Activated CD8-positive, alpha-beta memory T cell treated with anti-CD3 and anti-CD28 coated beads, Interleukin-2, amount 50 U/mL, for 24 hours (primary cell): ENCODE data around the gene LNX2.

Experiments used
- DNase-seq: peaks from one replicate; pipeline ENCODE4 v3.0.0-alpha.2; 2020; ENCODE audit errors: extremely low read depth

The LNX2 gene

GRCh38 chr13:27562457-27562856, 57.9 kb downstream of the LNX2 start:
- DNase-seq = no peak

GRCh38 chr13:27559719-27560118, 60.6 kb downstream of the LNX2 start:
- DNase-seq = no peak

GRCh38 chr13:27556109-27556508, 64.2 kb downstream of the LNX2 start:
- DNase-seq = no peak

GRCh38 chr13:27551562-27551961, 68.8 kb downstream of the LNX2 start:
- no peak for DNase-seq

- DNase-seq = no peak
Measured at GRCh38 chr13:27549406-27549981, 70.8 kb downstream of the LNX2 start.

- no peak for DNase-seq
Measured at GRCh38 chr13:27542220-27542619, 78.1 kb downstream of the LNX2 start.

- DNase-seq = no peak
Measured at GRCh38 chr13:27541386-27541785, 78.9 kb downstream of the LNX2 start.

- no peak for DNase-seq
Measured at GRCh38 chr13:27536361-27537101, 83.8 kb downstream of the LNX2 start.

- no peak for DNase-seq
Measured at GRCh38 chr13:27535546-27535945, 84.8 kb downstream of the LNX2 start.

GRCh38 chr13:27534981-27535380, 85.3 kb downstream of the LNX2 start:
- no peak for DNase-seq

GRCh38 chr13:27534108-27534980, 86.0 kb downstream of the LNX2 start:
- DNase-seq = no peak

GRCh38 chr13:27533155-27533643, 87.1 kb downstream of the LNX2 start:
- no peak for DNase-seq

- no peak for DNase-seq
Measured at GRCh38 chr13:27528908-27529307, 91.4 kb downstream of the LNX2 start.

GRCh38 chr13:27526516-27526915, 93.8 kb downstream of the LNX2 start:
- DNase-seq = no peak

- no peak for DNase-seq
Measured at GRCh38 chr13:27524981-27525975, 95.1 kb downstream of the LNX2 start.

- DNase-seq = no peak
Measured at GRCh38 chr13:27523346-27524073, 96.8 kb downstream of the LNX2 start.

- no peak for DNase-seq
Measured at GRCh38 chr13:27522847-27523246, 97.5 kb downstream of the LNX2 start.

GRCh38 chr13:27516103-27516502, 104.2 kb downstream of the LNX2 start:
- no peak for DNase-seq

GRCh38 chr13:27510082-27510481, 110.2 kb downstream of the LNX2 start:
- DNase-seq = no peak

- no peak for DNase-seq
Measured at GRCh38 chr13:27508802-27509201, 111.5 kb downstream of the LNX2 start.

- no peak for DNase-seq
Measured at GRCh38 chr13:27505792-27506191, 114.5 kb downstream of the LNX2 start.
